ENCODE results near the gene CNTNAP2. TPM values are rescaled to one million over a fixed set of nuclear protein-coding genes. Genes with fewer than 3 reads are reported as not detected.

The CNTNAP2 gene
- total RNA-seq, 1 experiment from 2014 or later, result 60.0 TPM

DNA sequence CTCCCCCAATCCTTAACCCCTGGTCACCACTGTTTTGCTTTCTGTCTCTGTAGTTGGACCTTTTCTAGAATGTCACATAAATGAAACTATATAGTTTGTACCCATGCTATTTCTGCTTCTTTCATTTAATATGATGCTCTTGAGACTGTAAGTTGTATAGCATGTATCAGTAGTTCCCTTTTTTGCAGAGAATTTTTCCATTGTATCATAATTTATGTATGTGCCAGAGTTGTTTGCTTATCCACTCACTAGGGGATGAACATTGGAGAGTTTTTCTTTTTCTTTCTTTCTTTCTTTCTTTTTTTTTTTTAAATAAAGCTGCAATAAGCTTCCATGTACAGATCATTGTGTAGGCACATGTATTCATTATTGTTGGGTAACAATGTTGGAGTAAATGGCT lies 544.8 kb downstream of the CNTNAP2 start:
- no peak for DNase-seq (ENCODE audit: low spot score)
- no peak overlapping the region for H3K4me3 ChIP-seq (ENCODE audit: low read depth, low read length, poor library complexity, severe bottlenecking)
- H3K4me1 ChIP-seq (ENCODE audit: insufficient read depth, low read length, poor library complexity, severe bottlenecking), result no peaks in the 10 kb centered on the region
- intact Hi-C loops (cut with micrococcal nuclease; ENCODE audit: unreplicated experiment), result no loop called here
- no peaks in the 10 kb centered on the region for H3K27me3 ChIP-seq (replicated peaks; ENCODE audit: insufficient read depth, low read depth, low read length, poor library complexity)
- H3K36me3 ChIP-seq (ENCODE audit: insufficient read depth, low read length, poor library complexity, severe bottlenecking), result no peaks in the 10 kb centered on the region
- CTCF ChIA-PET, result no interaction called here
- no peak overlapping the region for H3K27ac ChIP-seq (ENCODE audit: low read depth, low read length, poor library complexity, severe bottlenecking)
- POLR2A ChIA-PET (ENCODE audit: low non-redundant PET), result no interaction called here
- TF ChIP-seq, protein P1, sequence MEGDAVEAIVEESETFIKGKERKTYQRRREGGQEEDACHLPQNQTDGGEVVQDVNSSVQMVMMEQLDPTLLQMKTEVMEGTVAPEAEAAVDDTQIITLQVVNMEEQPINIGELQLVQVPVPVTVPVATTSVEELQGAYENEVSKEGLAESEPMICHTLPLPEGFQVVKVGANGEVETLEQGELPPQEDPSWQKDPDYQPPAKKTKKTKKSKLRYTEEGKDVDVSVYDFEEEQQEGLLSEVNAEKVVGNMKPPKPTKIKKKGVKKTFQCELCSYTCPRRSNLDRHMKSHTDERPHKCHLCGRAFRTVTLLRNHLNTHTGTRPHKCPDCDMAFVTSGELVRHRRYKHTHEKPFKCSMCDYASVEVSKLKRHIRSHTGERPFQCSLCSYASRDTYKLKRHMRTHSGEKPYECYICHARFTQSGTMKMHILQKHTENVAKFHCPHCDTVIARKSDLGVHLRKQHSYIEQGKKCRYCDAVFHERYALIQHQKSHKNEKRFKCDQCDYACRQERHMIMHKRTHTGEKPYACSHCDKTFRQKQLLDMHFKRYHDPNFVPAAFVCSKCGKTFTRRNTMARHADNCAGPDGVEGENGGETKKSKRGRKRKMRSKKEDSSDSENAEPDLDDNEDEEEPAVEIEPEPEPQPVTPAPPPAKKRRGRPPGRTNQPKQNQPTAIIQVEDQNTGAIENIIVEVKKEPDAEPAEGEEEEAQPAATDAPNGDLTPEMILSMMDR (conservative IDR thresholded peaks at IDR 0.05; ENCODE audit: low read depth, low read length), result no peak
- TF ChIP-seq EZH2 (IDR thresholded peaks at IDR 0.05; ENCODE audit: borderline replicate concordance, low read depth, low read length, poor library complexity, severe bottlenecking), result no peak
- BruUV-seq (replicated peaks), result no TSS peak
- H3K9me3 ChIP-seq (ENCODE audit: low read depth, low read length, poor library complexity, severe bottlenecking), result peaks cover 4% of the 10 kb centered on the region

DNA sequence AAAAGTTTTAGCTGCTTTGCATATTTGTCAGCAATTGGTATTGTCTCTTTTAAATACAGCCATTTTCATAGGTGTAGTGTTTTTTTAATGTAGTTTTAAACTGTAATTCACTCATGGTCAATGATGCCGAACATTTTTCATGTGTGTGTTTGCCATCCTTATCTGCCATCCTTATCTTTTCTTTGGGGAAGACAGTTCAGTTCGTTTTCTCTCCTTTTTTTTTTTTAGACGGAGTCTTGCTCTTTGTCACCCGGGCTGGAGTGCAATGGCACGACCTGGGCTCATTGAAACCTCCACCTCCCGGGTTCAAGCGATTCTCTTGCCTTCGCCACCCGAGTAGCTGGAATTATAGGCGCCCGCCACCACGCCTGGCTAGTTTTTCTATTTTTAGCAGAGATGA lies 545.3 kb downstream of the CNTNAP2 start:
- no peaks in the 10 kb centered on the region for H3K4me1 ChIP-seq (ENCODE audit: insufficient read depth, low read length, poor library complexity, severe bottlenecking)
- no peaks in the 10 kb centered on the region for H3K27me3 ChIP-seq (replicated peaks; ENCODE audit: insufficient read depth, low read depth, low read length, poor library complexity)
- H3K27ac ChIP-seq (ENCODE audit: low read depth, low read length, poor library complexity, severe bottlenecking), result no peak overlapping the region
- intact Hi-C loops (cut with micrococcal nuclease; ENCODE audit: unreplicated experiment), result no loop called here
- peaks cover 9% of the 10 kb centered on the region for H3K9me3 ChIP-seq (ENCODE audit: low read depth, low read length, poor library complexity, severe bottlenecking)
- TF ChIP-seq, protein P1 (conservative IDR thresholded peaks at IDR 0.05; ENCODE audit: low read depth, low read length), result no peak
- no peak for TF ChIP-seq EZH2 (IDR thresholded peaks at IDR 0.05; ENCODE audit: borderline replicate concordance, low read depth, low read length, poor library complexity, severe bottlenecking)
- ChIA-PET CTCF (no interaction called here), POLR2A (ENCODE audit: low non-redundant PET) (no interaction called here)
- no TSS peak for BruUV-seq (replicated peaks)
- no peaks in the 10 kb centered on the region for H3K36me3 ChIP-seq (ENCODE audit: insufficient read depth, low read length, poor library complexity, severe bottlenecking)
- H3K4me3 ChIP-seq (ENCODE audit: low read depth, low read length, poor library complexity, severe bottlenecking), result no peak overlapping the region
- no peak for DNase-seq (ENCODE audit: low spot score)

DNA sequence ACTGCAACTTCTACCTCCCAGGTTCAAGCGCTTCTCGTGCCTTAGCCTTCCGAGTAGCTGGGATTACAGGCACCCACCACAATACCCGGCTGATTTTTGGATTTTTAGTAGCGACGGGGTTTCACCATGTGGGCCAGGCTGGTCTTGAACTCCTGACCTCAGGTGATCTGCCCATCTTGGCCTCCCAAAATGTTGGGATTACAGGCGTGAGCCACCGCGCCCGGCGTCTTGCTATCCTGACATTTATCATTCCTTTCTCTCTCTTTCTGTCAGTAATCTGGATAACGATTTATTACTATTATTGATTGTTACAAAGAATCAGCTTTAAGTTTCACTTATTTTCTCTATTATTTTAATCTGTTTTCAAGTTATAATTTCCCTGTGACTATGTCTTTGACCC lies 548.4 kb downstream of the CNTNAP2 start:
- intact Hi-C loops (cut with micrococcal nuclease; ENCODE audit: unreplicated experiment), result no loop called here
- BruUV-seq (replicated peaks), result no TSS peak
- ChIA-PET CTCF (no interaction called here), POLR2A (ENCODE audit: low non-redundant PET) (no interaction called here)
- DNase-seq (ENCODE audit: low spot score), result no peak
- Histone ChIP-seq H3K36me3 (ENCODE audit: insufficient read depth, low read length, poor library complexity, severe bottlenecking) (no peaks in the 10 kb centered on the region), H3K4me1 (ENCODE audit: insufficient read depth, low read length, poor library complexity, severe bottlenecking) (no peaks in the 10 kb centered on the region), H3K27ac (ENCODE audit: low read depth, low read length, poor library complexity, severe bottlenecking) (no peak overlapping the region), H3K4me3 (ENCODE audit: low read depth, low read length, poor library complexity, severe bottlenecking) (no peak overlapping the region), H3K9me3 (ENCODE audit: low read depth, low read length, poor library complexity, severe bottlenecking) (peaks cover 11% of the 10 kb centered on the region), H3K27me3 (replicated peaks; ENCODE audit: insufficient read depth, low read depth, low read length, poor library complexity) (no peaks in the 10 kb centered on the region)
- TF ChIP-seq EZH2 (IDR thresholded peaks at IDR 0.05; ENCODE audit: borderline replicate concordance, low read depth, low read length, poor library complexity, severe bottlenecking), result no peak
- TF ChIP-seq, protein P1 (conservative IDR thresholded peaks at IDR 0.05; ENCODE audit: low read depth, low read length), result no peak
